Measurements from ENCODE around the gene PSAP.

The PSAP gene

GRCh38 chr10:71806704-71807556, 44.1 kb downstream of the PSAP start:
- no peak for DNase-seq

DNA sequence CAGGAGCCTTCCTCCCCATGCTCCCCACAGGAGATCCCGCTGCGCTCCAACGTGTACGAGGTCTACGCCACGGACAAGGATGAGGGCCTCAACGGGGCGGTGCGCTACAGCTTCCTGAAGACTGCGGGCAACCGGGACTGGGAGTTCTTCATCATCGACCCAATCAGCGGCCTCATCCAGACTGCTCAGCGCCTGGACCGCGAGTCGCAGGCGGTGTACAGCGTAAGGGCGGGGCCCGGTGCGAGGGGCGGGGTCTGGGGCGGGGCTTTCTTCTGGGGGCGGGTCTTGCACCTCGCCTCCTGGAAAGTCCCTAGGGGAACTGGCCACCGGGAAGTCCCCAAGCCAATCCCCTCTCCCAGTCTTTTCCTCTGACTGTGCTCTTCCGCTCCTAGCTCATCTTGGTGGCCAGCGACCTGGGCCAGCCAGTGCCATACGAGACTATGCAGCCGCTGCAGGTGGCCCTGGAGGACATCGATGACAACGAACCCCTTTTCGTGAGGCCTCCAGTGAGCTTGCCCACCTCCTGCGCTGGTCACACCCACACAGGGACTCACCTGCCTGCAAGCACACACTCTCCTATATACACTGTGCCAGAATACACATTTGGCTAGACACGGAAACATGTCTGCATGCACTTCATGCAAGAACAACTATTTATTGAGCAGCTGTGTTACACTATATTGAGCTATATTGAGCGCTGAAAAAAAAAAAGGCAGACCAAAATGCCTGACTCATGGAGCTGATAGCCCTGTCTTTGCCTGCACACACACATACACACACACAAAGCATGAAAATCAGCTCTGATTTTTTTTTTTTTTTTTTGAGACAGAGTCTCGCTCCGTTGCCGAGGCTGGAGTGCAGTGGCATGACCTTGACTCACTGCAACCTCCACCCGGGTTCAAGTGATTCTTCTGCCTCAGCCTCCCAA, 45.0 kb downstream of the PSAP start:
- DNase-seq, result no peak

DNA sequence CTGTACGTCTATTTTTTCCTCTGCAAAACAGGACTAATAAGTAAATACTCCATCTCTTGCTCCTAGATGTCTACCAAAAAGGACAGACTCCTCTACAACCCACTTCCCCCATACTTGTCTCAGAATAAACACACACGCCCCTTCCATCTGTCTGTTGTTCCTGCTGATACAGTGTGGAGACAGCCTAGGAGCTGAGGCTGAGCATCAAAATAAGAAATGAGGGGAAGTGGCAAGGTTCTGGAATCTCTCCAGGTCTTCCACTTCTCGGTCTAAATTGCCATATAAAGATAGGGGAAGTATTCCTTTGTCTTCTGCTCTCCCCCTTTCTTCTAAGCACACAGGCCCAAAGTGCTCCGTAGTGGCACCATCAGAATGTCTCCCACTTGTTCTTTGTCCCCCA, 47.0 kb downstream of the PSAP start:
- no peak for DNase-seq

DNA sequence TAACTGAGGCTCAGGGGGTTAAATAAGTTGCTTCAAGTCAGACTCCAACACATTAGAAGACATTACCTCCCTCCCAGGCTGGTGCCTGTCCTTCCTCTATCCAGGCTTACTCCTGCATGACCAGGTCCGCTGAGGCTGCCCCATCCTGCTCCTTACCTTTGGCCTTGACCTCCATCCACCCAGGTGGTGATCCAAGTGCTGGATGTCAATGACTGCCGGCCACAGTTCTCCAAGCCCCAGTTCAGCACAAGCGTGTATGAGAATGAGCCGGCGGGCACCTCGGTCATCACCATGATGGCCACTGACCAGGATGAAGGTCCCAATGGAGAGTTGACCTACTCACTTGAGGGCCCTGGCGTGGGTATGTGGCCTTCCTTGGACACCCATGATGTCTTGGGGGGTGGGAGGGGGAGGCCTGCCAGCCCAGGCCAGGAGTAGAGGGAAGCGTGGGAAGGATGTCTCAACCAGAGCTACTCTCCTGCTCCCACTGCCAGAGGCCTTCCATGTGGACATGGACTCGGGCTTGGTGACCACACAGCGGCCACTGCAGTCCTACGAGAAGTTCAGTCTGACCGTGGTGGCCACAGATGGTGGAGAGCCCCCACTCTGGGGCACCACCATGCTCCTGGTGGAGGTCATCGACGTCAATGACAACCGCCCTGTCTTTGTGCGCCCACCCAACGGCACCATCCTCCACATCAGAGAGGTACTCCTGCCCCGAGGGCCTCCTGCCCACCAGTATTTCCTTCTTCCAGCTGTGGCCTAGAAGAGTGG, 48.1 kb downstream of the PSAP start:
- no peak for DNase-seq

- no peak for DNase-seq
Observed at GRCh38 chr10:71802235-71802634, 48.8 kb downstream of the PSAP start.

DNA sequence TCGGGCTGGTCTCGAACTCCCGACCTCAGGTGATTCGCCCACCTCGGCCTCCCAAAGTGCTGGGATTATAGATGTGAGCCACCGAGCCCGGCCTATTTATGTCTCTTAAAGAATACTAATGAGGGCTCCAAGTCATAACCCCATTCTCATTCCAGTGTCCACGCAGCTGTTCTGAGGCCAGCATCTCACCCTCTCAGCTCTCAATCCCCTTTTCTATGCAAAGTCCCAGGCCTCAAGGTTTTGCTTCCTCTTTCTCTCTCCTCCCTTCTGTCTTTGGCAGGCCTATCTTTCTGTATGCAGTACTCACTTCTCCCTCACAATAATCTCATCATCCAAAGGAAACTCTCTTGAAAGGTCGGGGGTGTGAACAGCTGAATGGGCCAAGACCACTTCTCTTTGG, 49.7 kb downstream of the PSAP start:
- DNase-seq, result no peak

GRCh38 chr10:71799608-71800453, 51.2 kb downstream of the PSAP start:
- DNase-seq, result no peak

GRCh38 chr10:71799112-71799511, 51.9 kb downstream of the PSAP start:
- no peak for DNase-seq

GRCh38 chr10:71798308-71798624, 52.8 kb downstream of the PSAP start:
- no peak for DNase-seq

DNA sequence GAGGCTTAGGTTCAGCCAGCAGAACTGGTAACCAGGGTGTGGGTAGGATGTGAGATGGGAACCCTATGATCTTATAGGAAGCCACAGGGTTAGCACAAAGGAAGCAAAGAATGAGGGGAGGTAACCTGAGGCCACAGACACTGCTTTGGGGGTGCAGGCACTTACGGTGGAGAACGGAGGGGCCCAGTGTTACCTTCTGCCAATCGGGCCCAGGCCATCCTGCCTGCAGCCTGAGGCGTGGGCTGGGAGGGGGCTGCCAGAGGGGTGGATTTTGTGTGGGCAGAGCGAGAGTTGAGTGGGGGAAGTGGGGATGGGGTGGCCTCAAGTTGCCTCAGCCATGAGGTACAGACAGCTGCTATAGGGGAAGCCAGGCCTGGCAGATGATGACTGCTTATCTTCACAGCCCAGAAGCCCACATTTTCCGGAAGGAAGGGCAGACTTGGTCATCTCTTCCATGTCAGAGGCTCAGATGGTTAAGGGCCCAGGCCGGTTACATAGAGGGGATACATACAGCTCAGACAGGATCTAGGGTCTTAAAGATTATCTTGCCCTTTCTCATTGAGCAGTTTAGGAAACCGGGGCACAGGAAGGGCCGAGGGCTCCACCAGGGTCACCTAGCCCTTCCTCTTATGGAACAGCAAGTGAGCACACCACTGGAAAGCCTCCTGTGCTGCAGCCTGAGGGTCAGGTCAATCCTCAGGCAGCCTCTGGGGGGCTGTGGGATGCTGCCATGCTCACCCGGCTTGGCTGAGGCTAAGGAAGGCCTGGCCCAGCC, 53.3 kb downstream of the PSAP start:
- no peak for DNase-seq

GRCh38 chr10:71796749-71797405, 54.2 kb downstream of the PSAP start:
- DNase-seq, result no peak

- no peak for DNase-seq
Observed at GRCh38 chr10:71795248-71795647, 55.8 kb downstream of the PSAP start.

DNA sequence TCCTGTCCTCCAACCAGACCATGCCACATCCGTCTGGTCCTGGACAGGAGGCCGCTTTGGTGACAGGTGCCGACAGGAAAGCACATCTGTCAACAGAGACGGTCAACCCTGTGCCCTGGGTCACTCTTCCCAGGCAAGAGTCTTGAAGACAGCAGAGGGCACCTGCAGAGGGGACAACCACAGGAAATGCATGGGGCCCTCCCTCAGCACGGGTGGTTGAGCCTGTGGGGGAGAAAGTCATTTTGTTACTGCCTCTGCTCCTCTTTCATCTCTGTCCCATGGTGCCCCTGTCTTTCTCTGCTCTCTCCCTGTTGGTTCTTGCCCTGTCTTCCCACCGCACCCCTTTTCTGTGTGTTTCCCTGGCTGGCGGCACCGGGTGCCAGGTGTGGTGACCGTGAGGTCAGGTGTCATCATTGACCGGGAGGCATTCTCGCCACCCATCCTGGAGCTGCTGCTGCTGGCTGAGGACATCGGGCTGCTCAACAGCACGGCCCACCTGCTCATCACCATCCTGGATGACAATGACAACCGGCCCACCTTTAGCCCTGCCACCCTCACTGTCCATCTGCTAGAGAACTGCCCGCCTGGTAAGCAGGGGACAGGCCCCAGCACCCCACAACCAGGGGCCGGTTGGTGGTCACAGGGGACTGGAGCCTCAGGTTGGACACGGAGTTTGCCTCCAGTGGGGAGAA, 60.2 kb downstream of the PSAP start:
- no peak for DNase-seq

DNA sequence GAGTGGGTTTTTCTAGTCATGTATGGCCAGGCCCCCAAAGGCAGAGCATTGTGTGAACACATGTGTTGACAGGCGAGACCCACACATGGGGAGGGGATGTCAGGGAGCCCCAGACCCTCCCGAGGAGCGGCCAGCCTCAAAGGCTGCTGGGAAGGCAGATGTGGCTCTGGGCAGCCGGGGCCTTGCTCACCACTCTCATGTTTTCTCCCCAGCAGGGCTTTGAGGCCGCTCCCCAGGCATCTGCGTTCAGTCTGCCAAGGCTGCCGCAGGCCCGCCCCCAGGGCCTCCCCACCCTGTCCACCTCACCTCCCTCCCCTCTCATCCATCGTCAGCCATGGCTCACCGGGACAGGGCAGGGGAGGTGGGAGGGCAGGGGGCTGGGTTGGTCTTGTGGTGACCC, 61.2 kb downstream of the PSAP start:
- DNase-seq, result no peak

DNA sequence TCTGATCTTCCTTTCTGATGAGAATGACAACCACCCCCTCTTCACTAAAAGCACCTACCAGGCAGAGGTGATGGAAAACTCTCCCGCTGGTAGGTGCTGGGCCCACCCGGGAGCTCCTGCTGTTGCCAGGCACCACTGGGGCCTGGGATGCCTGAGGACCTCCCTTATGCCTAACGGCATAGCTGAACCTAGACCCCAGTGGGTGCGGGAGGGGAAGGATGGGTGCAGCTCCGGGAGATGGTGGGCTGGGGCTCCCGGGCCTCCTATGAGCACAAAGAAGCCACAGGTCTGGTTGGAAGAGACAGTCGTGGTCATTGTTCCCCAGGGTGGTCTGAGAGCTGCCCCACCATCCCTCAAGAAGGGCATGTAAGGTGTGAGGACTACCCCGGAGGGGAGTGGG, 62.1 kb downstream of the PSAP start:
- no peak for DNase-seq

GRCh38 chr10:71784679-71785272, 66.3 kb downstream of the PSAP start:
- no peak for DNase-seq

DNA sequence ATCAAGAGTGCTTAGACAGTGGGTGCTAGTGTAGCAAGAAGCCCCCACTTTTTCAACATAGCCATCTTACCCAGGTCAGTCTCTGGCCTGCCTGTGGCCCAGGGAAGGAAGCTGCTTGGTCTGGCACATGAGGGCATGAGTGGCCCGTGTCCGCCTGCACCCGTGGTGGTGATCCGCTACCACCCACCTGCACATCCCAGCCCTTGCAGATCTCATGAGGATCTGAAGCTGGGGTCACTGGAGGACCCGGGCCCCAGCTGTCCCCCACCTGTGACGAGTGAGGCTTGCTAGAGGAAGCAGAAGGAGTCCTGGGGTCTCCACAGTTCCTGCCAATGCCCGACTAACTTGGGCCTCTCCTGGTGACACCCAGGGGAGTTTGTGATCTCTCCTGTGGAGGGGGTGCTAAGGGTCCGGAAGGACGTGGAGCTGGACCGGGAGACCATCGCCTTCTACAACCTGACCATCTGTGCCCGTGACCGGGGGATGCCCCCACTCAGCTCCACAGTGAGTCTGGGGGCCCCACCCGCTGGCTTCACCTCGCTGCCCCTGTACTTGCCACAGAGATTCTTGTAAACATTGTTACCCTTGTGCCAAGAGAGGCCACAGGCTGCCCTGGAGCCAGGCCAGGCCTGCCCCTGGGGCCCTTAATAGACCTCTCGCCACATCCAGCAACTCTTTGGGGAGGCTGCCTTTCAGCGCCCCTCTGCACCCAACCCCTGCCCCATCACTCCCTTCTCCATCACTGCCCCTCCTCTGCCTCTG, 67.0 kb downstream of the PSAP start:
- no peak for DNase-seq

DNA sequence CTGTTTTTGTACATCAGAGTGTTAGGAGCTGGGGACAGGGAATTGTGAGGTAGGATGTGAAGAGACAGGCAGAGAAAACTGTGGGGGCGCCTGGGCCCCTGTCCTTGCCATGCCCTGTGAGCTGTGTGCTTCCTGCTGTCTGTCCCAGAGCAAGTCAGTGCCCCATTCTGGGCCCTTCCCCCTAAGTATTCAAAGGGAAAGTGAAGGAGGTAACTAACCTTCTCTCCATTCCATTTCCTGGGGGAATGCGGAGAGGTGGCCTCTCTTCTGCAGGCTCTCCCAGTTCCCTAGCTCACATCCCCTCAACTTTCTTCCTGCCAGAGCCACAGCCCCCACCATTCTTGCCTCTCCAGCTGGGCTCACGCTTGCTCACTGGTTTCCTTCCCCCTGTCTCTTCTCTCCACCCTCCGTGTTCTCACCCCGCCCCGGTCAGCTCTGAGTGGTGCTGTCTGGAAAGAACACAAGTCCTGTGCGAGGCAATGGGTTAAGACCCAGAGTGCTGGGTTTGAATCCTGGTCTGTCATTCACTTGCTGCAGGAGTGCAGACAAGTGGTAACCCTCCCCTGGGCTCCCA, 68.0 kb downstream of the PSAP start:
- no peak for DNase-seq
